Measurements from ENCODE around the gene LAMA4. TPM values are rescaled to one million over a fixed set of nuclear protein-coding genes. Genes with fewer than 3 reads are reported as not detected.

LAMA4 gene, protein sequence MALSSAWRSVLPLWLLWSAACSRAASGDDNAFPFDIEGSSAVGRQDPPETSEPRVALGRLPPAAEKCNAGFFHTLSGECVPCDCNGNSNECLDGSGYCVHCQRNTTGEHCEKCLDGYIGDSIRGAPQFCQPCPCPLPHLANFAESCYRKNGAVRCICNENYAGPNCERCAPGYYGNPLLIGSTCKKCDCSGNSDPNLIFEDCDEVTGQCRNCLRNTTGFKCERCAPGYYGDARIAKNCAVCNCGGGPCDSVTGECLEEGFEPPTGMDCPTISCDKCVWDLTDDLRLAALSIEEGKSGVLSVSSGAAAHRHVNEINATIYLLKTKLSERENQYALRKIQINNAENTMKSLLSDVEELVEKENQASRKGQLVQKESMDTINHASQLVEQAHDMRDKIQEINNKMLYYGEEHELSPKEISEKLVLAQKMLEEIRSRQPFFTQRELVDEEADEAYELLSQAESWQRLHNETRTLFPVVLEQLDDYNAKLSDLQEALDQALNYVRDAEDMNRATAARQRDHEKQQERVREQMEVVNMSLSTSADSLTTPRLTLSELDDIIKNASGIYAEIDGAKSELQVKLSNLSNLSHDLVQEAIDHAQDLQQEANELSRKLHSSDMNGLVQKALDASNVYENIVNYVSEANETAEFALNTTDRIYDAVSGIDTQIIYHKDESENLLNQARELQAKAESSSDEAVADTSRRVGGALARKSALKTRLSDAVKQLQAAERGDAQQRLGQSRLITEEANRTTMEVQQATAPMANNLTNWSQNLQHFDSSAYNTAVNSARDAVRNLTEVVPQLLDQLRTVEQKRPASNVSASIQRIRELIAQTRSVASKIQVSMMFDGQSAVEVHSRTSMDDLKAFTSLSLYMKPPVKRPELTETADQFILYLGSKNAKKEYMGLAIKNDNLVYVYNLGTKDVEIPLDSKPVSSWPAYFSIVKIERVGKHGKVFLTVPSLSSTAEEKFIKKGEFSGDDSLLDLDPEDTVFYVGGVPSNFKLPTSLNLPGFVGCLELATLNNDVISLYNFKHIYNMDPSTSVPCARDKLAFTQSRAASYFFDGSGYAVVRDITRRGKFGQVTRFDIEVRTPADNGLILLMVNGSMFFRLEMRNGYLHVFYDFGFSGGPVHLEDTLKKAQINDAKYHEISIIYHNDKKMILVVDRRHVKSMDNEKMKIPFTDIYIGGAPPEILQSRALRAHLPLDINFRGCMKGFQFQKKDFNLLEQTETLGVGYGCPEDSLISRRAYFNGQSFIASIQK (N-terminal part only)
- total RNA-seq: not detected
- polyA plus RNA-seq: not detected

DNA sequence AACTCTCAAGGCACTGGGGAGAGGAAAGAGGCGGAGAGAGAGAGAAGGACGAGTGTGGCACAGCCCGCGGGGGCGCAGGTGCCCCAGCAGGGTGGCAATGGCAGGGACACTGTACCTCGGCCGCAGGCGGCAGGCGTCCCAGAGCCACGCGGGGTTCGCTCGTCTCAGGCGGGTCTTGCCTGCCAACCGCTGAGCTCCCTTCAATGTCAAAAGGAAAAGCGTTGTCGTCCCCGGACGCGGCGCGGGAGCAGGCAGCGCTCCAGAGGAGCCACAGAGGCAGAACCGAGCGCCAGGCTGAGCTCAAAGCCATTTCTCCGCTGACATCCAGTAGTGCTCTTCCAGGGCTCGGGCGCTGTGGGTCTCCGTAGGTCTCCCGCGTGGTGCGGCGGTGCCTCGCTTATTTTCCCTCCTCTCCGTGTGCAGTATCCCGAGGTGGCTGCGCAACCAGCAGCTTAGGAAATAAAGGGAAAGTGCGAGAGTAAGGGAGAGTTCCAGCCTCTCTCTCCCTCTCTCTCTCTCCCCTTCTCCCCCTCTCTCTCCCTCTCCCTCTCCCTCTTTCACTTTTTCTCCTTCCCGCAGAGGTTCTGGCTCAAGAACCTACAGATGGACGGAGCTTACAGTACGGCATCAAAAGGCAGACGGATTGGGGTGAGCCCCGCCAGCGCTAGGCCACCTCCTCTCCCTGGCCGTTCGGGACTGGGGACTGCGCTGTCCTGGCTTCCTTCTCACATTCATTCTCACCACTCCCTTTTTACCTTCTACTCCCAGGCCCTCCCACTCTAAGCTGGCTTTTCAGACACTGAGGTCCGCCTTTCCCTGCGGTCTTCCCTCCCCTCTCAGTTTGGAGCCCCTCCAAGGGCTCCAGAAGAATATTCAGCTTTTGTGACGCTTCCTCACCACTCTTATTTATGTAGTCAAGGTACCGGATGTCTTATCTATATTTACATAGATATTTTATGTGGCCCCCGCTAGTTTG lies at the start of gene LAMA4:
LAMA4 (minus strand) TSS at position 727 of the 976 bp plus-strand sequence; CDS start at position 310, 417 bp downstream.
- peaks cover 7% of the 10 kb centered on the region for H3K4me1 ChIP-seq (ENCODE audit: control insufficient read depth, insufficient read depth, low read length, poor library complexity, severe bottlenecking)
- no peak within 1 kb of the TSS for H3K4me3 ChIP-seq (ENCODE audit: low read depth, low read length)
- ATAC-seq (ENCODE audit: low read depth in 2 of 2): peak in 1 of 2 donors; percentile 39
- Mint-ChIP-seq H3K4me1 (peaks cover 4 to 14% (median 6%) of the 10 kb centered on the region in 4 donors), H3K9me3 (peaks cover 0 to 3% (median 0%) of the 10 kb centered on the region in 7 donors), H3K27me3 (peaks cover 38% of the 10 kb centered on the region), H3K36me3 (no peaks in the 10 kb centered on the region), H3K4me3 (peak within 1 kb of the TSS in 3 of 4 donors; percentile 30 to 75 (median 66)), H3K27ac (no peak within 1 kb of the TSS)
- H3K27me3 ChIP-seq (ENCODE audit: control insufficient read depth, insufficient read depth, low read length): peaks cover 26% of the 10 kb centered on the region
- no peak within 1 kb of the TSS for H3K27ac ChIP-seq (ENCODE audit: insufficient read depth, low read length, poor library complexity, severe bottlenecking)
- no peaks in the 10 kb centered on the region for H3K9me3 ChIP-seq (ENCODE audit: control insufficient read depth in 2 of 2, low read length in 2 of 2)
- no peak for DNase-seq
- H3K36me3 ChIP-seq (ENCODE audit: control insufficient read depth, insufficient read depth, low read length): no peaks in the 10 kb centered on the region

DNA sequence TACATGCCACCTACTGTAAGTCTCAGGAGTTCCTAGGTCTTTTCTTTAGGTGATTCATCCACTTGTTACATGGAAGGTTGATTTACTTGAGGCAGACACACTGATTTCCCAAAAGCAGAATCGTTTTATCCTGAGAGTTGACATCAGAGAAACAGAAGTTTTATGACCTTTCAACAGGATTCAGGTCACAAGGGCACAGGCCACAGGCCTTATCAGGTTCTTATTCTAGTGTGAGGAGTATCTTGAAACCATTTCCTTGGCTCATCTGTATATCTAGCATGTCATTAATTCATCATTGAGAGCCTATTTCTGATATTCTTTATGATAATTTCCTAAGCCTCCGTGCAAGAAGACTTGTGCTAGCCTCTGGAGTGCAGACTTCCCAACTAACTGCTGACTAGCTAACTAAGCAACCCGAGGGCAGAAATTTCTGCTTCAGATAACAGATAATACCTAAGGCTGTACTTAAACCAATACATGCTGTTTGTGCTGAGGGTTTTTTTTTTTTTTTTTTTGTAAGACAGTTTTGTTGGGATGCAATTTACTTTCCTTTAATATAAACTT lies 47.9 kb upstream of the LAMA4 start:
- no peaks in the 10 kb centered on the region for H3K4me1 ChIP-seq (ENCODE audit: control insufficient read depth, insufficient read depth, low read length, poor library complexity, severe bottlenecking)
- H3K27ac ChIP-seq (ENCODE audit: insufficient read depth, low read length, poor library complexity, severe bottlenecking): no peak overlapping the region
- Mint-ChIP-seq H3K4me1 (no peaks in the 10 kb centered on the region), H3K27ac (no peak overlapping the region), H3K4me3 (no peak overlapping the region), H3K36me3 (no peaks in the 10 kb centered on the region), H3K9me3 (no peaks in the 10 kb centered on the region), H3K27me3 (peaks cover 27% of the 10 kb centered on the region)
- no peak for DNase-seq
- no peak overlapping the region for H3K4me3 ChIP-seq (ENCODE audit: low read depth, low read length)
- no peaks in the 10 kb centered on the region for H3K9me3 ChIP-seq (ENCODE audit: control insufficient read depth in 2 of 2, low read length in 2 of 2)
- peaks cover 10% of the 10 kb centered on the region for H3K27me3 ChIP-seq (ENCODE audit: control insufficient read depth, insufficient read depth, low read length)
- no peak for ATAC-seq (ENCODE audit: low read depth in 2 of 2)
- H3K36me3 ChIP-seq (ENCODE audit: control insufficient read depth, insufficient read depth, low read length): no peaks in the 10 kb centered on the region

DNA sequence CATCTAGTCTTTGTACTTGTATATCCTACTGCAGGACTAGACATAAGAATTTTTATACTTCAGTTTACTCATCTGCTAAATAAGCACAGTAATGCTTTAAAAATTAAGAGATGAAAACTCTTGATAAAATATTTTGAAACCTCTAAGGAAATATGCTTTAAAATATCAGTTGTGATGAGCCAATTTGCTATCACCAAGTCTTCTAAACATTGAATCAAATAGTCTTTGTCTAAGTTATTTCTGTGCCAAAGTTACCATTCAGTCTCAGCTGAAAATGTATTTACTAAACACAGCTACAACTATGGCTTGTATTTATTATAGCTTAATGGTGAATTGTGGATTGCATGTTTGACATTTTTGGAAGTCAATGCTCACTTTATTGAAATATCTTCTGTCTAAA lies 46.5 kb upstream of the LAMA4 start:
- Mint-ChIP-seq H3K27ac (no peak overlapping the region), H3K36me3 (no peaks in the 10 kb centered on the region), H3K9me3 (peaks cover 0 to 1% (median 0%) of the 10 kb centered on the region in 7 donors), H3K4me1 (no peaks in the 10 kb centered on the region), H3K4me3 (no peak overlapping the region), H3K27me3 (peaks cover 20% of the 10 kb centered on the region)
- no peak for DNase-seq
- H3K36me3 ChIP-seq (ENCODE audit: control insufficient read depth, insufficient read depth, low read length): no peaks in the 10 kb centered on the region
- H3K4me1 ChIP-seq (ENCODE audit: control insufficient read depth, insufficient read depth, low read length, poor library complexity, severe bottlenecking): no peaks in the 10 kb centered on the region
- no peak for ATAC-seq (ENCODE audit: low read depth in 2 of 2)
- no peaks in the 10 kb centered on the region for H3K9me3 ChIP-seq (ENCODE audit: control insufficient read depth in 2 of 2, low read length in 2 of 2)
- no peak overlapping the region for H3K27ac ChIP-seq (ENCODE audit: insufficient read depth, low read length, poor library complexity, severe bottlenecking)
- no peak overlapping the region for H3K4me3 ChIP-seq (ENCODE audit: low read depth, low read length)
- H3K27me3 ChIP-seq (ENCODE audit: control insufficient read depth, insufficient read depth, low read length): peaks cover 4% of the 10 kb centered on the region

DNA sequence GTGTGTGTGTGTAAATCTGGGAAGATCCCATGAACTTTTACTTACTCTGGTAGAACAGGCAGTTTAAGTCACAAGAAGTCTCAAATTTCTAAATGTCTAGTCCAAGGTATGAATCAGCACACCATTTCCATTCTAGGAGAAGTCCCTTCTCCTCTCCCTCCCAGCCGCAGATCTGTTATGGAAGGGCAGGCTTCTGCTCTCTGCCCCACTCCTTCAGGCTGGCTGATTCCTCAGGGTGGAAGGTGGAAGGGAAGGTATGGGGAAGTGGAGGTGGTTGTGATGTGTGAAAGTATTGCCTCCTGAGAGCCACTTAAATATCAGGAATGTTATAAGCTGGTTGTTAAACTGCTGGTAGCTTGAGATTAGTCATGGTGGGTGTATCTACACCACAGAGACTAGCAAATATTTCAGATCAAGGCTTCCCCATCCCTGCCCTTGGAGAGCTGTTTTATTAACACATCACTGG lies 44.5 kb upstream of the LAMA4 start:
- no peaks in the 10 kb centered on the region for H3K9me3 ChIP-seq (ENCODE audit: control insufficient read depth in 2 of 2, low read length in 2 of 2)
- H3K4me1 Mint-ChIP-seq: no peaks in the 10 kb centered on the region
- no peak overlapping the region for H3K4me3 ChIP-seq (ENCODE audit: low read depth, low read length)
- peaks cover 8% of the 10 kb centered on the region for H3K27me3 ChIP-seq (ENCODE audit: control insufficient read depth, insufficient read depth, low read length)
- no peaks in the 10 kb centered on the region for H3K36me3 Mint-ChIP-seq
- no peaks in the 10 kb centered on the region for H3K36me3 ChIP-seq (ENCODE audit: control insufficient read depth, insufficient read depth, low read length)
- H3K27ac Mint-ChIP-seq: no peak overlapping the region
- H3K9me3 Mint-ChIP-seq: peaks cover 0 to 1% (median 0%) of the 10 kb centered on the region in 7 donors
- H3K4me3 Mint-ChIP-seq: no peak overlapping the region
- peaks cover 21% of the 10 kb centered on the region for H3K27me3 Mint-ChIP-seq
- no peak for ATAC-seq (ENCODE audit: low read depth in 2 of 2)
- no peaks in the 10 kb centered on the region for H3K4me1 ChIP-seq (ENCODE audit: control insufficient read depth, insufficient read depth, low read length, poor library complexity, severe bottlenecking)
- no peak overlapping the region for H3K27ac ChIP-seq (ENCODE audit: insufficient read depth, low read length, poor library complexity, severe bottlenecking)
- no peak for DNase-seq

DNA sequence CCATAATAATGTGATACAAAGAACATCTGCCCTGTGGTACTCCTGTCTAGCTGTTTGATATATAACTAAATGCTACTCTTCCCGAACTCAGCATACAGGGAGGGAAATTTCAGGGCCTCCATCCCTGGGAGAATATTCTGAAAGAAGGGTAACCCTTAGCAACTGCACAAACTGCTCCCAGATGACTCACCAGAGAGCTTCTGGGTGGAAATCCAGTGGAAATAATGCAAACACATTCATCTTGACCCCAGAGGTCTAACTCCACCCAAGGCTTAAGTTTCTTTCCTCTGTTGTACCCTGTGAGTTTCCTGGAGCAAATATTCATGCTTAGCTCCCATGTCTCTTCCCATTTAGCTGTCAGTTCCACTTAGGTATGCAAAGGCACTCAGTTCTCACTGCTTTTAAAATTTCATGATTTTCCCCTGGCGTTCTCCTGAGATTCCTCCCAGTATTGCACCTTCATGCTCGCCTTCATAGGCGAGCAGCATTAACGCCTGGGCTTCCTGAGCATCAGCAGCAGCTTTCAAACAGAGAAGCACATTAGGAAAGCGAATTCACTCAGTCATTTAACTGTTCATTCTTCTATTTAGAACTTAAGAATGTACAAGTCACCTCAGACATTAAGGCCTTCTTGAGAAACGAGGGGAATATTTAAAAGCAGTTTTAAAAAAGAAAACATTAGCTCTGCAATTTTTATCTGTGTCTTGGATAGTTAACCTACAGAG lies 43.8 kb upstream of the LAMA4 start:
- no peak overlapping the region for H3K4me3 Mint-ChIP-seq
- Histone ChIP-seq H3K9me3 (ENCODE audit: control insufficient read depth in 2 of 2, low read length in 2 of 2) (no peaks in the 10 kb centered on the region), H3K27me3 (ENCODE audit: control insufficient read depth, insufficient read depth, low read length) (peaks cover 10% of the 10 kb centered on the region), H3K36me3 (ENCODE audit: control insufficient read depth, insufficient read depth, low read length) (no peaks in the 10 kb centered on the region), H3K4me1 (ENCODE audit: control insufficient read depth, insufficient read depth, low read length, poor library complexity, severe bottlenecking) (no peaks in the 10 kb centered on the region), H3K27ac (ENCODE audit: insufficient read depth, low read length, poor library complexity, severe bottlenecking) (no peak overlapping the region), H3K4me3 (ENCODE audit: low read depth, low read length) (no peak overlapping the region)
- no peak for ATAC-seq (ENCODE audit: low read depth in 2 of 2)
- peaks cover 21% of the 10 kb centered on the region for H3K27me3 Mint-ChIP-seq
- H3K4me1 Mint-ChIP-seq: no peaks in the 10 kb centered on the region
- no peaks in the 10 kb centered on the region for H3K36me3 Mint-ChIP-seq
- H3K9me3 Mint-ChIP-seq: peaks cover 0 to 1% (median 0%) of the 10 kb centered on the region in 7 donors
- no peak for DNase-seq
- H3K27ac Mint-ChIP-seq: peak overlapping the region in 1 of 3 donors; percentile 44

DNA sequence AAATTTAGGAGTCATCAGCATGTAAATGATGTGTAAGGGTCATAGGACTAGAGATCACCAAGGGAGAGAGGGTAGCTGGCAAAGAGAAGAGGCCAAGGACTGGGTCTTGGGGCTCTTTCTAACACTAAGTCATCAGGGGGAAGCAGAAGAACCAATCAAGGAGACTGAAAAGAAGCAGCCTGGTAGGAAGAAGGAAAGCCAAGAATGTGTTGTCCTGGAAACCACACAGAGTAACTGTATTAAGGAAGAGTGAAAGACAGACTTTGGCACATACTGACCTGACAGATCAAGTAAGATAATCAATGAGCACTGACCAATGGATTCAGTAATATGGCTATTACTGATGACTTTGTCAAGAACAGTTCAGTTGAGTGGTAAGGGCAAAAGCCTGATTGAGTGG lies 42.3 kb upstream of the LAMA4 start:
- ATAC-seq (ENCODE audit: low read depth in 2 of 2) (no peak), DNase-seq (no peak)
- Mint-ChIP-seq H3K36me3 (no peaks in the 10 kb centered on the region), H3K27ac (no peak overlapping the region), H3K4me1 (no peaks in the 10 kb centered on the region), H3K27me3 (peaks cover 20% of the 10 kb centered on the region), H3K9me3 (peaks cover 0 to 1% (median 0%) of the 10 kb centered on the region in 7 donors), H3K4me3 (no peak overlapping the region)
- no peaks in the 10 kb centered on the region for H3K36me3 ChIP-seq (ENCODE audit: control insufficient read depth, insufficient read depth, low read length)
- H3K4me3 ChIP-seq (ENCODE audit: low read depth, low read length): no peak overlapping the region
- H3K4me1 ChIP-seq (ENCODE audit: control insufficient read depth, insufficient read depth, low read length, poor library complexity, severe bottlenecking): no peaks in the 10 kb centered on the region
- peaks cover 17% of the 10 kb centered on the region for H3K27me3 ChIP-seq (ENCODE audit: control insufficient read depth, insufficient read depth, low read length)
- no peak overlapping the region for H3K27ac ChIP-seq (ENCODE audit: insufficient read depth, low read length, poor library complexity, severe bottlenecking)
- no peaks in the 10 kb centered on the region for H3K9me3 ChIP-seq (ENCODE audit: control insufficient read depth in 2 of 2, low read length in 2 of 2)

Data from CD4-positive, CD25-positive, alpha-beta regulatory T cell (primary cell).